Activated naive CD4-positive, alpha-beta T cell treated with anti-CD3 and anti-CD28 coated beads, Interleukin-2, amount 50 U/mL, for 72 hours (primary cell): Measurements from ENCODE around the gene RNF112. TPM values are rescaled to one million over a fixed set of nuclear protein-coding genes. Genes with fewer than 3 reads are reported as not detected.

Experiments
- ATAC-seq, 2 donors: fragments of 150-1000 bp; cut with Tn5 transposase; 2 replicates each; pipeline ENCODE4 v1.10.0; 2021; ENCODE audit warnings: mild to moderate bottlenecking in 2 of 2, moderate library complexity in 2 of 2
- DNase-seq, 2 donors: peaks; one replicate each; pipeline ENCODE4 v3.0.0; 2021 to 2022; ENCODE audit warnings: low spot score in 2 of 2
- H3K27ac Mint-ChIP-seq, 2 donors: one replicate each; pipeline ENCODE4 v1.8.0; 2022; ENCODE audit warnings: mild to moderate bottlenecking in 2 of 2, mixed read lengths in 2 of 2
- H3K36me3 Mint-ChIP-seq, 2 donors: one replicate each; pipeline ENCODE4 v1.8.0; 2022; ENCODE audit warnings: mixed read lengths in 2 of 2
- H3K9me3 Mint-ChIP-seq, 2 donors: one replicate each; pipeline ENCODE4 v1.8.0; 2022; ENCODE audit warnings: mixed read lengths in 2 of 2
- total RNA-seq, 2 donors: library from RNA; stranded (reverse); gene quantifications; one replicate each; pipeline ENCODE4 v1.2.3, GENCODE V29; 2022

Gene RNF112
- total RNA-seq, 2 donors from 2014 or later, result 0.71 to 0.84 TPM

- peak in 1 of 2 donors; percentile 35 for DNase-seq
- Mint-ChIP-seq H3K9me3 (no peaks in the 10 kb centered on the region), H3K27ac (no peak overlapping the region), H3K36me3 (peaks cover 5 to 21% of the 10 kb centered on the region in 2 donors)
- ATAC-seq, result no peak
These were observed 28.2 kb upstream of the RNF112 start for GRCh38 chr17:19382531-19383444.

GRCh38 chr17:19383681-19384470 is 27.2 kb upstream of the RNF112 start:
- H3K36me3 Mint-ChIP-seq, result peaks cover 5 to 21% of the 10 kb centered on the region in 2 donors
- DNase-seq (no peak), ATAC-seq (no peak)
- H3K27ac Mint-ChIP-seq, result no peak overlapping the region
- H3K9me3 Mint-ChIP-seq, result no peaks in the 10 kb centered on the region

DNA sequence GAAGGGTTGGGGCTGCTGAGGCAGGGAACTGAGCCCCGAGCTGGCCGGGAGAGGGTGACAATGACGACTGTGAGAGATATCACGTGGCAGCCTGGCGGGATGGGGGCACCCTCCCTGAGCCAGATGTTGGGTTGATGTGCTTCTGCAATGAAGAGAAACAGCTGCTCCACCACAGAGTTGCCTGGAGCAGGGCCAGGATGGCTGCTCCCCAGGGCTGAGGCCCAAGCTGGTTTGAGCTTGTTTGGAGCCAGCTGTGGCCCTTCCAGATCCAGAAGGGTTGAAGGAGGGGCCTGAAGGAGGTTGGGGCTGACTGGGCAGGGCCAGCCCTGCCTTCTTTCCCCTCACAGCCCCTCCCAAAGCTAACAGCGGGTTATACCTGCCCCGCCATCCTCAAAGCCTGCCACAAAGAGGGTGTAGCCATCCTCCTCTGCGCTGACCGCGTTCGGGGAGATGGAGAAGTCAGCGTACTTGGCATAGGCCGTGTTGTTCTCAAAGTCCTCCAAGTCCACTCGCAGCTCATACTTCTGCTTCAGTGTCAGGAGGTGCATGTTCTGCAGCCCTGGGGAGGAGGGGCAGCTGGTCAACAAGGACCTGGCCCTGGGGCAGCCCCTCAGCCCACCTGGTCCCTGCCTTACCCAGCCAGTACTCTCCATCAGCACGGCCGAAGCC is 26.2 kb upstream of the RNF112 start:
- no peak overlapping the region for H3K27ac Mint-ChIP-seq
- H3K36me3 Mint-ChIP-seq, result peaks cover 5 to 13% of the 10 kb centered on the region in 2 donors
- H3K9me3 Mint-ChIP-seq, result no peaks in the 10 kb centered on the region
- ATAC-seq (no peak), DNase-seq (no peak)

- ATAC-seq (no peak), DNase-seq (no peak)
- Mint-ChIP-seq H3K9me3 (no peaks in the 10 kb centered on the region), H3K27ac (no peak overlapping the region), H3K36me3 (peaks cover 5 to 9% of the 10 kb centered on the region in 2 donors)
These were observed 25.5 kb upstream of the RNF112 start for GRCh38 chr17:19385521-19385983.

- peak; percentile 28 to 66 for ATAC-seq
- peaks cover 1 to 2% of the 10 kb centered on the region in 2 donors for H3K36me3 Mint-ChIP-seq
- no peak for DNase-seq
- no peaks in the 10 kb centered on the region for H3K9me3 Mint-ChIP-seq
- no peak overlapping the region for H3K27ac Mint-ChIP-seq
These were observed 24.7 kb upstream of the RNF112 start for GRCh38 chr17:19386051-19386929.

DNA sequence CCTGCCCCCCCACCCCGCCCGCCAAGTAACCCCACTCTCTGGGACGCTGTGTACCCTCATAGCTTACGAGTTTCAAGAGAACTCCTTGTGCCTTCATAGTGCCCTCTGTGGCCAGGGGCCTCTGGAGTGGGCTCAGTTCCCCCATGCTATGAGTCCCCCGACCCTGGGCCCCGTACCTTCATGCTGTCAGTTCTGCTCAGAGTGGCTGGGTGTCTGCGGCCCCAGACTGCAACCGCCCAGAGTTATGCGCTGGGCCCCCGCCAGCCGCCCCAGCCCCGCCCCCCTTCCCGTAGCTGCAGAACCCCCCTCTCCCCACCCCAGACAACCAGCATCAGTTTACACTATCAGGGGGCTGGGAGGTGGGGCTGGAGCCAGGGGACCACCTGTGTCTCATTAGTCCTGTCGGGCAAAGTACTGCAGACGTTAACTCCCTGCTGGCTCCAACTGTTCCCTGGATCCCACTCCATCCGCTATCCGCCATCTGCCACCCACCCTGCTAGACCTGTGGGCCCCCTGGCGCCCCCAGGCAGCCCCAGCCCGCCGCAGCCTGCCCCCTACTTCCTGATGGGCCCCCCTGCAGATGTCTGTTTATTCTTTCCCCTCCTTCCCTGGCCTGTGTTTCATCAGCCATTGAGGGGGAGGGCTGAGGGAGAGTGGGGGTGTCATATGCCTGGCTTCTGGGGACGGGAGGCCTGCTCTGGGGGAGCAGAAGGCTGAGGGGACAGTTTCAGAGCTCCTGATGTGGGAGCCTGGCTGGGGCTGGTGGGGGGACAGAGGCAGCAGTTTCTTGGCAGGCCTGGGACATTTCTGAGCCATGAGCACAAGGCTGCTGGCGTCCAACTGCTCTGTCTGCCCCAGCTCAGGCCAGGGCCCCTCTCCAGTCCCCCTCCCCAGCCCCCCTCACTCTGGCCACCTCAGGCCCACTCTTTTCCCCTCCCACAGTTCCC is 23.8 kb upstream of the RNF112 start, which contains the start of gene MFAP4:
TSS of gene MFAP4 (minus strand) at position 217 of the 947 bp plus-strand sequence. CDS start at position 182, 35 bp downstream.
- ATAC-seq (no peak), DNase-seq (no peak)
- no peaks in the 10 kb centered on the region for H3K36me3 Mint-ChIP-seq
- no peaks in the 10 kb centered on the region for H3K9me3 Mint-ChIP-seq
- H3K27ac Mint-ChIP-seq, result no peak within 1 kb of the TSS

- ATAC-seq, result no peak
- no peaks in the 10 kb centered on the region for H3K9me3 Mint-ChIP-seq
- H3K27ac Mint-ChIP-seq, result no peak overlapping the region
- DNase-seq, result no peak
- H3K36me3 Mint-ChIP-seq, result no peaks in the 10 kb centered on the region
These were observed 23.0 kb upstream of the RNF112 start for GRCh38 chr17:19387921-19388521.

GRCh38 chr17:19388791-19389785 is 21.9 kb upstream of the RNF112 start:
- no peak overlapping the region for H3K27ac Mint-ChIP-seq
- no peaks in the 10 kb centered on the region for H3K9me3 Mint-ChIP-seq
- H3K36me3 Mint-ChIP-seq, result no peaks in the 10 kb centered on the region
- no peak for ATAC-seq
- DNase-seq, result no peak

GRCh38 chr17:19390951-19391350 is 20.1 kb upstream of the RNF112 start:
- no peak for DNase-seq
- Mint-ChIP-seq H3K9me3 (no peaks in the 10 kb centered on the region), H3K36me3 (no peaks in the 10 kb centered on the region), H3K27ac (no peak overlapping the region)
- no peak for ATAC-seq

DNA sequence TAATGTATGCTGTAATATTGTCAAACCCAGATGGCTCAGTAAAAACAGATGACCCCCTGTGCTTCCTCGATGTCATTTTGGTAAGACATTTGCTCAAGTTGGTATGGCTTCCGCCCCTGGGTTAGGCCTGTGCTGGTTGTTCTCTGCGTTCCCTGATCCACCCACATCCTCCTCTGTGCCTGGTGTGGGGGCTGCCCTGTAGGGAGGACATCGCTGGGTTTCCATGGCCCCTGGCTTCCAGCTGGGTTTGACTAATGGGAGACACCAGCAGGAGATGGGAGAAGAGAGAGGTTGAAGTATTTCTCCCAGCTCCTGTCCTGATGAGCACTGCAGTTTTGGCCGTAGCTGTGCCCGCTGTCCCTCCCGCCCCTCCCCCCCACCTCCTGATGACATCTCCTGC is 19.6 kb upstream of the RNF112 start:
- H3K36me3 Mint-ChIP-seq, result no peaks in the 10 kb centered on the region
- no peak for DNase-seq
- H3K27ac Mint-ChIP-seq, result no peak overlapping the region
- H3K9me3 Mint-ChIP-seq, result no peaks in the 10 kb centered on the region
- no peak for ATAC-seq

GRCh38 chr17:19392303-19392702 is 18.7 kb upstream of the RNF112 start:
- no peak for ATAC-seq
- H3K9me3 Mint-ChIP-seq, result no peaks in the 10 kb centered on the region
- no peak for DNase-seq
- no peaks in the 10 kb centered on the region for H3K36me3 Mint-ChIP-seq
- H3K27ac Mint-ChIP-seq, result no peak overlapping the region

- H3K36me3 Mint-ChIP-seq, result no peaks in the 10 kb centered on the region
- ATAC-seq (no peak), DNase-seq (no peak)
- no peaks in the 10 kb centered on the region for H3K9me3 Mint-ChIP-seq
- no peak overlapping the region for H3K27ac Mint-ChIP-seq
These were observed 13.4 kb upstream of the RNF112 start for GRCh38 chr17:19397556-19398041.

GRCh38 chr17:19398301-19399181 is 12.5 kb upstream of the RNF112 start:
- ATAC-seq (no peak), DNase-seq (no peak)
- Mint-ChIP-seq H3K36me3 (no peaks in the 10 kb centered on the region), H3K27ac (no peak overlapping the region), H3K9me3 (no peaks in the 10 kb centered on the region)
